ENCODE measurements around the gene GJB2. TPM values are rescaled to one million over a fixed set of nuclear protein-coding genes. Genes with fewer than 3 reads are reported as not detected.

GJB2 gene
- total and polyA plus RNA-seq, 10 donors: 0.14 to 0.77 (median 0.23) TPM; not detected in 4

DNA sequence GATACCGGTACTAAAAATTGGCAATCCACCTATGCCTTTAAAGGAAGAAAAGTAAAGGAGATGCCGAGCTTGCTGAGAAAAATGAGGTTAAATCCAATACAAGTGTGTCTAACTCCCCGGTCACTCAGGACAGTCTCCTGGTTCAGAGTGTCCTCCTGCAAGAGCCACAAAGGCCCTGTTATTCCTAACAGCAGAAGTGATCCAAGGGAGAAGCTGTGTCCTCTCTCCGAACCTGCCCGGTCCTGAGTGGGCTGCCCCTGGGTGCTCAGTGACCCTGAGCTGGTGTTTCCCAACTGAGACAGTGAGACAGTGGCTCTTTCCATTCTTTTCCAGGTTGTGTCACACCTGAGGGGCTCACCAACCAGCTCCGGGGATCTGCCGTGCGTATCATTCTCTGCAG, 34.5 kb upstream of the GJB2 start:
- intact Hi-C loops (cut with DNase I; ENCODE audit: low total_unique reads): no loop called here

DNA sequence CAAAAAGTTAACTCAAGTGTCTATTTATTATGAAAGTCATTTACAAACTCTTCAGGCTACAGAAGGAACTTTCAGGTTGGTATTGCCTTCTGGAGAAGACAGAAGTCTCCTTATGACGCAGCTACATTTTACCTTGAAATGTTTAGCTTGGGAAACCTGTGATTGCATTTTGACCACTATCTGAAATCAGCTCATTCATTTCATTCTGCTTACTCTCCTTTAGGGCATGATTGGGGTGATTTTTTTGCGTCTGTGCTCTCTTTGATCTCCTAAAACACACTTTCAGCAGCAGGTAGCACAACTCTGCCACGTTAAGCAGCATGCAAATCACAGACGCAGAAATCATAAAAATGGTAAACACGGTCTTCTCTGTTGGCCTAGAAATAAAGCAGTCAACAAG, 29.8 kb upstream of the GJB2 start:
- no peaks in the 10 kb centered on the region for H3K36me3 ChIP-seq
- intact Hi-C loops (cut with DNase I; ENCODE audit: low total_unique reads): no loop called here
- peak overlapping the region in 3 of 8 donors; percentile 1 to 62 (median 22) for H3K27ac ChIP-seq
- 67 to 82% (median 72%) methylated on average over 5 of the region's 5 CpGs for WGBS, 5 donors
- TF ChIP-seq, protein P1, sequence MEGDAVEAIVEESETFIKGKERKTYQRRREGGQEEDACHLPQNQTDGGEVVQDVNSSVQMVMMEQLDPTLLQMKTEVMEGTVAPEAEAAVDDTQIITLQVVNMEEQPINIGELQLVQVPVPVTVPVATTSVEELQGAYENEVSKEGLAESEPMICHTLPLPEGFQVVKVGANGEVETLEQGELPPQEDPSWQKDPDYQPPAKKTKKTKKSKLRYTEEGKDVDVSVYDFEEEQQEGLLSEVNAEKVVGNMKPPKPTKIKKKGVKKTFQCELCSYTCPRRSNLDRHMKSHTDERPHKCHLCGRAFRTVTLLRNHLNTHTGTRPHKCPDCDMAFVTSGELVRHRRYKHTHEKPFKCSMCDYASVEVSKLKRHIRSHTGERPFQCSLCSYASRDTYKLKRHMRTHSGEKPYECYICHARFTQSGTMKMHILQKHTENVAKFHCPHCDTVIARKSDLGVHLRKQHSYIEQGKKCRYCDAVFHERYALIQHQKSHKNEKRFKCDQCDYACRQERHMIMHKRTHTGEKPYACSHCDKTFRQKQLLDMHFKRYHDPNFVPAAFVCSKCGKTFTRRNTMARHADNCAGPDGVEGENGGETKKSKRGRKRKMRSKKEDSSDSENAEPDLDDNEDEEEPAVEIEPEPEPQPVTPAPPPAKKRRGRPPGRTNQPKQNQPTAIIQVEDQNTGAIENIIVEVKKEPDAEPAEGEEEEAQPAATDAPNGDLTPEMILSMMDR (IDR thresholded peaks at IDR 0.05 in 8 of 11, conservative IDR thresholded peaks at IDR 0.05 in 3 of 11): no peak
- TF ChIP-seq POLR2A (IDR thresholded peaks at IDR 0.05) (no peak), POLR2AphosphoS5 (IDR thresholded peaks at IDR 0.05) (no peak)
- no peaks in the 10 kb centered on the region for H3K9me3 ChIP-seq
- H3K27me3 ChIP-seq (replicated peaks in 1 of 7): peaks cover 0 to 39% (median 0%) of the 10 kb centered on the region in 7 donors
- no peak for DNase-seq
- no peak overlapping the region for H3K4me3 ChIP-seq
- peaks cover 0 to 14% (median 0%) of the 10 kb centered on the region in 6 donors for H3K4me1 ChIP-seq

More for the DNA sequence above, 34.5 kb upstream of the GJB2 start:
- peaks cover 6 to 24% (median 13%) of the 10 kb centered on the region in 6 donors for H3K4me1 ChIP-seq
- WGBS, 5 donors: 86 to 96% (median 90%) methylated on average over 6 to 8 of the region's 8 CpGs
- no peak for DNase-seq
- H3K27me3 ChIP-seq (replicated peaks in 1 of 7): peaks cover 0 to 78% (median 31%) of the 10 kb centered on the region in 7 donors
- H3K27ac ChIP-seq: no peak overlapping the region
- H3K4me3 ChIP-seq: no peak overlapping the region
- no peaks in the 10 kb centered on the region for H3K9me3 ChIP-seq
- TF ChIP-seq, protein P1 (IDR thresholded peaks at IDR 0.05 in 8 of 11, conservative IDR thresholded peaks at IDR 0.05 in 3 of 11): no peak
- no peak for TF ChIP-seq POLR2A (IDR thresholded peaks at IDR 0.05)
- TF ChIP-seq POLR2AphosphoS5 (IDR thresholded peaks at IDR 0.05): no peak
- no peaks in the 10 kb centered on the region for H3K36me3 ChIP-seq

DNA sequence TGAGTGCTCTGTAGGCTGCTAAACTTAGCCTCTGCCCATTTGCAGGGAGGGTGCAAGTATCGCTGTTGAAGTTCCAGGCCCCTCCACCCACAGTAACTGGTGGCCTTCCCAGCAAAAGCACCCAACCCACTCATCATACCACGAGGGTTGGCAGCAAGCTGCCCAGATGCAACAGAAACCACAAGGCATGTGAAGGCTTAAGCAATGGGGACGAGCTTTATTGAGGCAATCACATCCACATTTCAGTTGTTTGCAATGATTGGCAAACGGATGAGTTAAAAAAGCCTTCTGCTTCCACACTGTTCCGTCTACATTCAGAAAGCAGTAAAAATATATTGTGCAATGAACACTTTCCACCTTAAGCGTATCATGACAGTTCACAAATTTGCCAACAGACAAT, 29.0 kb upstream of the GJB2 start:
- TF ChIP-seq, protein P1 (IDR thresholded peaks at IDR 0.05 in 8 of 11, conservative IDR thresholded peaks at IDR 0.05 in 3 of 11): no peak
- no peak for TF ChIP-seq POLR2AphosphoS5 (IDR thresholded peaks at IDR 0.05)
- TF ChIP-seq POLR2A (IDR thresholded peaks at IDR 0.05): no peak
- Histone ChIP-seq H3K27me3 (replicated peaks in 1 of 7) (peaks cover 0 to 32% (median 0%) of the 10 kb centered on the region in 7 donors), H3K9me3 (no peaks in the 10 kb centered on the region), H3K27ac (peak overlapping the region in 3 of 8 donors; percentile 1 to 62 (median 22)), H3K4me3 (no peak overlapping the region), H3K36me3 (no peaks in the 10 kb centered on the region), H3K4me1 (peaks cover 0 to 14% (median 0%) of the 10 kb centered on the region in 6 donors)
- 40 to 70% (median 57%) methylated on average over 6 of the region's 6 CpGs for WGBS, 5 donors
- intact Hi-C loops (cut with DNase I; ENCODE audit: low total_unique reads): no loop called here
- DNase-seq: no peak

DNA sequence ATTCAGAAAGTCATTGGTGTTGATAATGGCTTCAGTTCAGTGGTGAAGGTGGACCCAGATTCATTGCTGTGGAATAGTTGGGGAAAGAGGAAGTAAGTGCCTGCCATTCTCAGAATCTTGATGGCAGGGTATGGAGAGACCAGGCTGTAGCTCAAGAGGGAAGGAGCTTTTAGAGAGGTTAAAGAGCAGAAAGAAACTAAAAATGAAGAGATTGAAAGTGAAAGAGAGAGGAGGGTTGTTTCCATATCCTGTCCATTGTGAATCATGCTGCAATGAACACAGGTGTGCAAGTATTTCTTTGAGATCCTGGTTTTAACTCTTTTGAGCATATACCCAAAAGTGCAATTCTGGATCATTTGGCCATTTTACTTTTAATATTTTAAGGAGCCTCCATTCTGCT, 26.8 kb upstream of the GJB2 start:
- H3K9me3 ChIP-seq: no peaks in the 10 kb centered on the region
- intact Hi-C loops (cut with DNase I; ENCODE audit: low total_unique reads): no loop called here

More for the DNA sequence above, 26.8 kb upstream of the GJB2 start:
- Histone ChIP-seq H3K4me3 (no peak overlapping the region), H3K4me1 (peaks cover 0 to 14% (median 0%) of the 10 kb centered on the region in 6 donors), H3K27ac (no peak overlapping the region), H3K27me3 (replicated peaks in 1 of 7) (peaks cover 0 to 10% (median 0%) of the 10 kb centered on the region in 7 donors), H3K36me3 (no peaks in the 10 kb centered on the region)
- DNase-seq: no peak
- TF ChIP-seq, protein P1 (IDR thresholded peaks at IDR 0.05 in 8 of 11, conservative IDR thresholded peaks at IDR 0.05 in 3 of 11): no peak
